DND-41 (cell line): ENCODE measurements around the gene PYGM.
A peak's percentile ranks its signal among the peaks of the same experiment; 100 is the strongest.

Experiments used
- ATAC-seq: fragments of 200-7000 bp; cut with Tn5 transposase; 3 replicates; pipeline ENCODE4 v1.9.1; 2021; ENCODE audit warnings: low read depth; ENCODE audit not compliant: insufficient read depth
- DNase-seq: peaks from one replicate; pipeline ENCODE4 v3.0.0-alpha.2; 2020
- H2AFZ ChIP-seq: 2 replicates; pipeline ENCODE4 v1.6.0; 2012; ENCODE audit warnings: low read depth, low read length
- H3K27ac ChIP-seq: 2 replicates; pipeline ENCODE4 v1.5.1; 2012; ENCODE audit warnings: low read length, inconsistent platforms
- H3K27me3 ChIP-seq: fragments of 200-600 bp; sonication (generic); 2 replicates; pipeline ENCODE4 v1.6.0; 2012; ENCODE audit warnings: low read length, mild to moderate bottlenecking, inconsistent platforms; ENCODE audit not compliant: insufficient read depth, poor library complexity
- H3K36me3 ChIP-seq: 2 replicates; pipeline ENCODE4 v1.5.1; 2012; ENCODE audit warnings: low read length, inconsistent platforms; ENCODE audit not compliant: insufficient read depth
- H3K4me1 ChIP-seq: 2 replicates; pipeline ENCODE4 v1.5.1; 2012; ENCODE audit warnings: mild to moderate bottlenecking, low read length; ENCODE audit not compliant: insufficient read depth
- H3K4me2 ChIP-seq: 2 replicates; pipeline ENCODE4 v1.6.0; 2012; ENCODE audit warnings: mild to moderate bottlenecking, moderate library complexity, low read length, inconsistent platforms; ENCODE audit not compliant: insufficient read depth
- H3K4me3 ChIP-seq, 2 experiments: fragments of 200-600 bp in 1 of 2; shearing (Covaris generic) in 1 of 2; 2 replicates each; pipeline ENCODE4 v1.5.1; 2012 to 2016; ENCODE audit warnings: inconsistent platforms in 2 of 2, low read length in 2 of 2, mild to moderate bottlenecking in 2 of 2, low read depth in 1 of 2, moderate library complexity in 1 of 2
- H3K79me2 ChIP-seq: 2 replicates; pipeline ENCODE4 v1.6.0; 2012; ENCODE audit warnings: low read length, inconsistent platforms; ENCODE audit not compliant: insufficient read depth
- H3K9ac ChIP-seq: 2 replicates; pipeline ENCODE4 v1.6.0; 2012; ENCODE audit warnings: low read depth, mild to moderate bottlenecking, inconsistent platforms, low read length, moderate library complexity
- H3K9me3 ChIP-seq: 2 replicates; pipeline ENCODE4 v1.5.1; 2012; ENCODE audit warnings: low read length, moderate library complexity, mild to moderate bottlenecking, inconsistent platforms; ENCODE audit not compliant: insufficient read depth, severe bottlenecking
- H4K20me1 ChIP-seq: 2 replicates; pipeline ENCODE4 v1.6.0; 2012; ENCODE audit warnings: low read length; ENCODE audit not compliant: insufficient read depth
- CTCF ChIP-seq: IDR thresholded peaks from 2 replicates; pipeline ENCODE4 v1.5.1; 2012; ENCODE audit warnings: borderline replicate concordance, low read length, moderate library complexity, mild to moderate bottlenecking; ENCODE audit not compliant: poor library complexity, severe bottlenecking; ENCODE audit errors: extremely low read depth
- EZH2 ChIP-seq: IDR thresholded peaks from 3 replicates; pipeline ENCODE4 v1.6.1; 2012; ENCODE audit warnings: borderline replicate concordance, low read depth, mild to moderate bottlenecking, moderate library complexity, low read length, inconsistent platforms; ENCODE audit not compliant: severe bottlenecking

Gene PYGM

GRCh38 chr11:64786308-64786707, 26.5 kb upstream of the PYGM start:
- no peaks in the 10 kb centered on the region for H3K36me3 ChIP-seq
- no peaks in the 10 kb centered on the region for H4K20me1 ChIP-seq
- H2AFZ ChIP-seq = no peak overlapping the region
- ATAC-seq (no peak), DNase-seq (no peak)
- H3K4me3 ChIP-seq = no peak overlapping the region
- no peaks in the 10 kb centered on the region for H3K9me3 ChIP-seq
- H3K9ac ChIP-seq = no peak overlapping the region
- no peaks in the 10 kb centered on the region for H3K4me1 ChIP-seq
- H3K4me2 ChIP-seq = no peak overlapping the region
- no peaks in the 10 kb centered on the region for H3K79me2 ChIP-seq
- TF ChIP-seq EZH2 = no peak
- TF ChIP-seq CTCF = no peak
- H3K27ac ChIP-seq = no peak overlapping the region
- no peaks in the 10 kb centered on the region for H3K27me3 ChIP-seq

GRCh38 chr11:64784813-64785581, 25.2 kb upstream of the PYGM start:
- Histone ChIP-seq H3K27me3 (no peaks in the 10 kb centered on the region), H3K9me3 (no peaks in the 10 kb centered on the region), H2AFZ (no peak overlapping the region), H3K4me1 (peaks cover under 1% of the 10 kb centered on the region), H3K9ac (no peak overlapping the region), H3K79me2 (no peaks in the 10 kb centered on the region), H3K4me2 (no peak overlapping the region), H4K20me1 (no peaks in the 10 kb centered on the region), H3K27ac (no peak overlapping the region), H3K36me3 (no peaks in the 10 kb centered on the region), H3K4me3 (no peak overlapping the region)
- no peak for DNase-seq
- ATAC-seq = no peak
- TF ChIP-seq CTCF = no peak
- TF ChIP-seq EZH2 = no peak

- peak within 1 kb of the TSS; percentile 96 for H3K27ac ChIP-seq
- DNase-seq = peak; percentile 100
- H3K79me2 ChIP-seq = peaks cover 51% of the 10 kb centered on the region
- peaks cover 39% of the 10 kb centered on the region for H4K20me1 ChIP-seq
- H3K4me3 ChIP-seq = peak within 1 kb of the TSS; percentile 82
- peak within 1 kb of the TSS; percentile 83 for H3K4me2 ChIP-seq
- H3K9me3 ChIP-seq = no peaks in the 10 kb centered on the region
- peaks cover 45% of the 10 kb centered on the region for H3K4me1 ChIP-seq
- no peaks in the 10 kb centered on the region for H3K27me3 ChIP-seq
- H2AFZ ChIP-seq = peak within 1 kb of the TSS; percentile 86
- TF ChIP-seq EZH2 (no peak), CTCF (peak; percentile 26)
- H3K36me3 ChIP-seq = peaks cover 39% of the 10 kb centered on the region
- H3K9ac ChIP-seq = peak within 1 kb of the TSS; percentile 97
- ATAC-seq = peak; percentile 92
Observed at GRCh38 chr11:64778473-64779298, 18.9 kb upstream of the PYGM start, which contains the start of gene SF1. Gene SF1, minus strand, starts transcription at chr11:64778542. Its CDS starts 150 bp downstream, at chr11:64778392.
